Peyer's patch (tissue), 4 donors: ENCODE results near the gene FARS2.

ENCODE experiments used
- CTCF ChIP-seq, 6 experiments: fragments of 450-650 bp in 4 of 6; fragments of 200-600 bp in 2 of 6; sonication (generic) in 1 of 6; IDR thresholded peaks; one replicate each; pipeline ENCODE4 v1.5.1; 2017 to 2019; ENCODE audit warnings: antibody characterized with exemption in 6 of 6, mild to moderate bottlenecking in 3 of 6, moderate library complexity in 1 of 6
- POLR2A ChIP-seq, 2 donors: fragments of 450-650 bp; IDR thresholded peaks; one replicate each; pipeline ENCODE4 v1.5.1; 2017; ENCODE audit warnings: antibody characterized with exemption in 2 of 2, mild to moderate bottlenecking in 2 of 2, moderate library complexity in 2 of 2

- no peak for TF ChIP-seq CTCF (IDR thresholded peaks at IDR 0.05)
- TF ChIP-seq POLR2A (IDR thresholded peaks at IDR 0.05), result no peak
These were observed 404.4 kb downstream of the FARS2 start for GRCh38 chr6:5665667-5666066.
